HepG2 (cell line): Measurements from ENCODE around the gene DTNB. TPM values are rescaled to one million over a fixed set of nuclear protein-coding genes. Genes with fewer than 3 reads are reported as not detected.

Experiments
- ATAC-seq: fragments of 200-7000 bp; cut with Tn5 transposase; 3 replicates; pipeline ENCODE4 v1.9.1; 2020; ENCODE audit warnings: mild to moderate bottlenecking, moderate library complexity
- BruUV-seq: library from RNA; stranded (reverse); fragments of 400-500 nt; replicated peaks from 2 replicates; lab custom pipeline; 2021; lab: Mats Ljungman, UMichigan
- CTCF ChIA-PET: fragments of 300-600 bp; formaldehyde crosslinking; extraction: SDS; loops from one replicate; lab custom pipeline; 2021; ENCODE audit warnings: low total read pairs, inconsistent platforms, low intra/inter-chr PET ratio; lab: Yijun Ruan, JAX
- POLR2A ChIA-PET: fragments of 350-600 bp; sonication (Branson Sonifier 250); formaldehyde crosslinking; loops from one replicate; lab custom pipeline; 2020; ENCODE audit warnings: antibody characterized with exemption, inconsistent platforms; lab: Yijun Ruan, JAX
- DNase-seq: peaks from one replicate; pipeline ENCODE4 v3.0.0-alpha.2; 2015; ENCODE audit warnings: low spot score
- FAIRE-seq: peaks from 3 replicates; lab custom pipeline; 2011; peaks lifted over from hg19 to GRCh38; lab: Jason Lieb, UNC
- H2AFZ ChIP-seq: one replicate; pipeline ENCODE4 v1.6.1; 2011; ENCODE audit warnings: low read length, inconsistent platforms
- H3K27ac ChIP-seq: fragments of 300-600 bp; 3 replicates; pipeline ENCODE4 v1.8.0; 2011; ENCODE audit warnings: mixed run types, mild to moderate bottlenecking, mixed read lengths, low read length, inconsistent platforms; ENCODE audit not compliant: insufficient read depth; ENCODE audit errors: extremely low read length
- H3K27me3 ChIP-seq, 2 experiments: fragments of 200-600 bp in 1 of 2; 2 replicates in 1 of 2; 3 replicates in 1 of 2; pipeline versions ENCODE4 v1.6.0 to v1.8.0; 2011; ENCODE audit warnings: low read length in 2 of 2, mild to moderate bottlenecking in 2 of 2, moderate library complexity in 2 of 2, inconsistent platforms in 1 of 2; ENCODE audit not compliant: insufficient read depth in 2 of 2, control insufficient read depth in 1 of 2
- H3K36me3 ChIP-seq, 2 experiments: fragments of 200-600 bp in 1 of 2; replicated peaks in 1 of 2; 2 replicates in 1 of 2; 3 replicates in 1 of 2; pipeline versions ENCODE4 v1.5.1 to v1.8.0; 2011; ENCODE audit warnings: low read length in 2 of 2, inconsistent platforms in 1 of 2; ENCODE audit not compliant: insufficient read depth in 2 of 2, control insufficient read depth in 1 of 2
- H3K4me1 ChIP-seq: 2 replicates; pipeline ENCODE4 v1.5.1; 2012; ENCODE audit warnings: low read length, inconsistent platforms; ENCODE audit not compliant: insufficient read depth
- H3K4me2 ChIP-seq: 2 replicates; pipeline ENCODE4 v1.6.0; 2011; ENCODE audit warnings: low read depth, low read length, inconsistent platforms
- H3K4me3 ChIP-seq, 3 experiments: fragments of 200-600 bp in 1 of 3; sonication (generic), shearing (Covaris generic) in 1 of 3; replicated peaks in 1 of 3; 2 replicates each; pipeline ENCODE4 v1.5.1; 2011 to 2016; ENCODE audit warnings: low read length in 3 of 3, inconsistent platforms in 2 of 3, low read depth in 2 of 3, mild to moderate bottlenecking in 2 of 3, control low read depth in 1 of 3, mixed read lengths in 1 of 3; ENCODE audit not compliant: insufficient read depth in 1 of 3
- H3K79me2 ChIP-seq: one replicate; pipeline ENCODE4 v1.6.1; 2011; ENCODE audit warnings: low read length, inconsistent platforms; ENCODE audit not compliant: insufficient read depth
- H3K9ac ChIP-seq: 2 replicates; pipeline ENCODE4 v1.6.0; 2011; ENCODE audit warnings: mild to moderate bottlenecking, low read depth, low read length, inconsistent platforms; ENCODE audit not compliant: insufficient read depth
- H3K9me3 ChIP-seq: 2 replicates; pipeline ENCODE4 v1.5.1; 2012; ENCODE audit warnings: mild to moderate bottlenecking, low read length
- H4K20me1 ChIP-seq: 2 replicates; pipeline ENCODE4 v1.6.0; 2011; ENCODE audit warnings: inconsistent platforms, mild to moderate bottlenecking, low read length, moderate library complexity; ENCODE audit not compliant: insufficient read depth
- SRSF4 ChIP-seq: fragments of 200-400 bp; formaldehyde crosslinking; IDR thresholded peaks from one replicate; pipeline ENCODE4 v1.6.1; 2018; ENCODE audit warnings: mild to moderate bottlenecking, low read depth, low read length, moderate library complexity; ENCODE audit not compliant: poor library complexity, severe bottlenecking
- ZFP36 ChIP-seq: fragments of 150-350 bp; IDR thresholded peaks from 2 replicates; pipeline ENCODE4 v1.6.1; 2018; ENCODE audit warnings: borderline replicate concordance, low read length, low read depth; ENCODE audit not compliant: partially characterized antibody
- ZFP36L2 ChIP-seq: sonication (generic); formaldehyde crosslinking; IDR thresholded peaks from 2 replicates; pipeline ENCODE4 v1.4.0; 2020; ENCODE audit warnings: missing genetic modification reagents
- ZNF816 ChIP-seq: sonication (generic); formaldehyde crosslinking; IDR thresholded peaks from 2 replicates; pipeline ENCODE4 v1.8.0; 2022; ENCODE audit warnings: missing genetic modification reagents, mild to moderate bottlenecking, borderline replicate concordance
- WGBS: methylation state at CpG from one replicate; pipeline ENCODE4 v1.1.6; 2017; ENCODE audit warnings: low lambda C conversion rate; 5-methylcytosine and 5-hydroxymethylcytosine counted together
- in situ Hi-C: cut with HindIII; loops from 2 replicates; pipeline ENCODE4 v1.10.0; 2017; ENCODE audit warnings: low pct_unique_long_range_greater_than_20kb; ENCODE audit not compliant: extremely low pct_ligation_motif_present
- intact Hi-C: fragments of 100-400 bp; cut with micrococcal nuclease; formaldehyde crosslinking; loops from one replicate; pipeline ENCODE4 v1.10.0; 2022; ENCODE audit not compliant: unreplicated experiment
- polyA plus RNA-seq, 8 experiments: library from polyadenylated mRNA; depleted of rRNA in 3 of 8; stranded (reverse) in 7 of 8; unstranded in 1 of 8; fragments of >200 nt; fragmentation: Illumina TruSeq in 4 of 8; extraction: Trizol in 4 of 8; gene quantifications; 2 replicates each; pipeline versions ENCODE4 v1.2.1 to v1.2.3, GENCODE V29; 2011 to 2016; ENCODE audit warnings: low read depth in 4 of 8, missing spikeins in 1 of 8, mixed read lengths in 1 of 8; ENCODE audit not compliant: insufficient read depth in 1 of 8
- total RNA-seq, 5 experiments: library from RNA; depleted of rRNA; stranded (reverse); fragments of >200 nt; fragmentation: Illumina TruSeq; extraction: Trizol; gene quantifications; 2 replicates each; pipeline ENCODE4 v1.2.3, GENCODE V29; 2016; ENCODE audit warnings: low read depth in 1 of 5
- TF ChIP-seq, protein P1 (sequence below): sonication (generic); formaldehyde crosslinking; IDR thresholded peaks from 2 replicates; pipeline ENCODE4 v1.4.0; 2020; ENCODE audit warnings: missing genetic modification reagents
- TF ChIP-seq, protein P2 (sequence below): sonication (generic); formaldehyde crosslinking; conservative IDR thresholded peaks from 2 replicates; pipeline ENCODE4 v1.4.0; 2020; ENCODE audit warnings: missing genetic modification reagents
- TF ChIP-seq, protein P3 (sequence below): IDR thresholded peaks from 2 replicates; pipeline ENCODE4 v1.6.1; 2016; ENCODE audit warnings: missing compliant biosample characterization, missing genetic modification reagents, borderline replicate concordance
- TF ChIP-seq, protein P4 (sequence below): sonication (generic); formaldehyde crosslinking; conservative IDR thresholded peaks from 2 replicates; pipeline ENCODE4 v1.8.0; 2022; ENCODE audit warnings: missing genetic modification reagents
- TF ChIP-seq, protein P5 (sequence below): IDR thresholded peaks from 2 replicates; pipeline ENCODE4 v1.6.1; 2016; ENCODE audit warnings: low read depth

DTNB gene
- total and polyA plus RNA-seq, 2 of the 13 experiments (the other 11 are each of a cell fraction or from before 2014, with no cell fraction given), result 14.4 to 23.9 TPM

DNA sequence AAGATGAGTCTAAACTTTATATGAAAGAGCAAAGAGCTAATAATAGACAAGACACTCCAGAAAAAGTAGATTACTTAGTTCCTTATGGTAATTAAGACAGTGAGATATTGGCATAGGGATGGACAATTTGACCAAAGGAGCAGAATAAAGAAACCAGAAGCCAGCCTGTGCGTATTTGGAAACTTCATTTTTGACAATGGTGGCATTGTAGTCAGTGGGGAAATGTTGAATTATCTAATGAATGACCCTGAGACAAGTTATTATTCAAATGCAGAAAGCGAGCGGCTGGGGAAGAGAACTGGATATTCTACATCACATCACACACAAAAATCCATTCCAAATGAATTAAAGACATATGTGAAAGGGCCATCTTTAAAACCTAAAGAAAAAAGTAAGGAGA, 144.3 kb downstream of the DTNB start:
- Histone ChIP-seq H3K79me2 (no peaks in the 10 kb centered on the region), H3K4me1 (0 out of 2 replicates have a peak, but pooled peaks cover under 1% of the 10 kb centered on the region), H4K20me1 (no peaks in the 10 kb centered on the region), H3K9me3 (no peaks in the 10 kb centered on the region), H3K36me3 (no peaks in the 10 kb centered on the region), H3K4me2 (no peak overlapping the region), H3K4me3 (no peak overlapping the region), H3K9ac (no peak overlapping the region), H3K27ac (no peak overlapping the region), H3K27me3 (no peaks in the 10 kb centered on the region), H2AFZ (no peak overlapping the region)
- BruUV-seq, result no TSS peak
- FAIRE-seq, result no peak
- TF ChIP-seq, protein P1, sequence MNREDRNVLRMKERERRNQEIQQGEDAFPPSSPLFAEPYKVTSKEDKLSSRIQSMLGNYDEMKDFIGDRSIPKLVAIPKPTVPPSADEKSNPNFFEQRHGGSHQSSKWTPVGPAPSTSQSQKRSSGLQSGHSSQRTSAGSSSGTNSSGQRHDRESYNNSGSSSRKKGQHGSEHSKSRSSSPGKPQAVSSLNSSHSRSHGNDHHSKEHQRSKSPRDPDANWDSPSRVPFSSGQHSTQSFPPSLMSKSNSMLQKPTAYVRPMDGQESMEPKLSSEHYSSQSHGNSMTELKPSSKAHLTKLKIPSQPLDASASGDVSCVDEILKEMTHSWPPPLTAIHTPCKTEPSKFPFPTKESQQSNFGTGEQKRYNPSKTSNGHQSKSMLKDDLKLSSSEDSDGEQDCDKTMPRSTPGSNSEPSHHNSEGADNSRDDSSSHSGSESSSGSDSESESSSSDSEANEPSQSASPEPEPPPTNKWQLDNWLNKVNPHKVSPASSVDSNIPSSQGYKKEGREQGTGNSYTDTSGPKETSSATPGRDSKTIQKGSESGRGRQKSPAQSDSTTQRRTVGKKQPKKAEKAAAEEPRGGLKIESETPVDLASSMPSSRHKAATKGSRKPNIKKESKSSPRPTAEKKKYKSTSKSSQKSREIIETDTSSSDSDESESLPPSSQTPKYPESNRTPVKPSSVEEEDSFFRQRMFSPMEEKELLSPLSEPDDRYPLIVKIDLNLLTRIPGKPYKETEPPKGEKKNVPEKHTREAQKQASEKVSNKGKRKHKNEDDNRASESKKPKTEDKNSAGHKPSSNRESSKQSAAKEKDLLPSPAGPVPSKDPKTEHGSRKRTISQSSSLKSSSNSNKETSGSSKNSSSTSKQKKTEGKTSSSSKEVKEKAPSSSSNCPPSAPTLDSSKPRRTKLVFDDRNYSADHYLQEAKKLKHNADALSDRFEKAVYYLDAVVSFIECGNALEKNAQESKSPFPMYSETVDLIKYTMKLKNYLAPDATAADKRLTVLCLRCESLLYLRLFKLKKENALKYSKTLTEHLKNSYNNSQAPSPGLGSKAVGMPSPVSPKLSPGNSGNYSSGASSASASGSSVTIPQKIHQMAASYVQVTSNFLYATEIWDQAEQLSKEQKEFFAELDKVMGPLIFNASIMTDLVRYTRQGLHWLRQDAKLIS (CRISPR knock-in tag), result no peak
- TF ChIP-seq, protein P2, sequence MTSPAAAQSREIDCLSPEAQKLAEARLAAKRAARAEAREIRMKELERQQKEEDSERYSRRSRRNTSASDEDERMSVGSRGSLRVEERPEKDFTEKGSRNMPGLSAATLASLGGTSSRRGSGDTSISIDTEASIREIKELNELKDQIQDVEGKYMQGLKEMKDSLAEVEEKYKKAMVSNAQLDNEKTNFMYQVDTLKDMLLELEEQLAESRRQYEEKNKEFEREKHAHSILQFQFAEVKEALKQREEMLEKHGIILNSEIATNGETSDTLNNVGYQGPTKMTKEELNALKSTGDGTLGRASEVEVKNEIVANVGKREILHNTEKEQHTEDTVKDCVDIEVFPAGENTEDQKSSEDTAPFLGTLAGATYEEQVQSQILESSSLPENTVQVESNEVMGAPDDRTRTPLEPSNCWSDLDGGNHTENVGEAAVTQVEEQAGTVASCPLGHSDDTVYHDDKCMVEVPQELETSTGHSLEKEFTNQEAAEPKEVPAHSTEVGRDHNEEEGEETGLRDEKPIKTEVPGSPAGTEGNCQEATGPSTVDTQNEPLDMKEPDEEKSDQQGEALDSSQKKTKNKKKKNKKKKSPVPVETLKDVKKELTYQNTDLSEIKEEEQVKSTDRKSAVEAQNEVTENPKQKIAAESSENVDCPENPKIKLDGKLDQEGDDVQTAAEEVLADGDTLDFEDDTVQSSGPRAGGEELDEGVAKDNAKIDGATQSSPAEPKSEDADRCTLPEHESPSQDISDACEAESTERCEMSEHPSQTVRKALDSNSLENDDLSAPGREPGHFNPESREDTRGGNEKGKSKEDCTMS, result no peak
- TF ChIP-seq ZFP36L2 (CRISPR knock-in tag) (no peak), ZNF816 (no peak), SRSF4 (no peak), ZFP36 (no peak)
- TF ChIP-seq, protein P3, sequence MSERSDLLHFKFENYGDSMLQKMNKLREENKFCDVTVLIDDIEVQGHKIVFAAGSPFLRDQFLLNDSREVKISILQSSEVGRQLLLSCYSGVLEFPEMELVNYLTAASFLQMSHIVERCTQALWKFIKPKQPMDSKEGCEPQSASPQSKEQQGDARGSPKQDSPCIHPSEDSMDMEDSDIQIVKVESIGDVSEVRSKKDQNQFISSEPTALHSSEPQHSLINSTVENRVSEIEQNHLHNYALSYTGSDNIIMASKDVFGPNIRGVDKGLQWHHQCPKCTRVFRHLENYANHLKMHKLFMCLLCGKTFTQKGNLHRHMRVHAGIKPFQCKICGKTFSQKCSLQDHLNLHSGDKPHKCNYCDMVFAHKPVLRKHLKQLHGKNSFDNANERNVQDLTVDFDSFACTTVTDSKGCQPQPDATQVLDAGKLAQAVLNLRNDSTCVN (CRISPR knock-in tag), result no peak
- TF ChIP-seq, protein P4, sequence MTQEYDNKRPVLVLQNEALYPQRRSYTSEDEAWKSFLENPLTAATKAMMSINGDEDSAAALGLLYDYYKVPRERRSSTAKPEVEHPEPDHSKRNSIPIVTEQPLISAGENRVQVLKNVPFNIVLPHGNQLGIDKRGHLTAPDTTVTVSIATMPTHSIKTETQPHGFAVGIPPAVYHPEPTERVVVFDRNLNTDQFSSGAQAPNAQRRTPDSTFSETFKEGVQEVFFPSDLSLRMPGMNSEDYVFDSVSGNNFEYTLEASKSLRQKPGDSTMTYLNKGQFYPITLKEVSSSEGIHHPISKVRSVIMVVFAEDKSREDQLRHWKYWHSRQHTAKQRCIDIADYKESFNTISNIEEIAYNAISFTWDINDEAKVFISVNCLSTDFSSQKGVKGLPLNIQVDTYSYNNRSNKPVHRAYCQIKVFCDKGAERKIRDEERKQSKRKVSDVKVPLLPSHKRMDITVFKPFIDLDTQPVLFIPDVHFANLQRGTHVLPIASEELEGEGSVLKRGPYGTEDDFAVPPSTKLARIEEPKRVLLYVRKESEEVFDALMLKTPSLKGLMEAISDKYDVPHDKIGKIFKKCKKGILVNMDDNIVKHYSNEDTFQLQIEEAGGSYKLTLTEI (CRISPR knock-in tag), result no peak
- TF ChIP-seq, protein P5, sequence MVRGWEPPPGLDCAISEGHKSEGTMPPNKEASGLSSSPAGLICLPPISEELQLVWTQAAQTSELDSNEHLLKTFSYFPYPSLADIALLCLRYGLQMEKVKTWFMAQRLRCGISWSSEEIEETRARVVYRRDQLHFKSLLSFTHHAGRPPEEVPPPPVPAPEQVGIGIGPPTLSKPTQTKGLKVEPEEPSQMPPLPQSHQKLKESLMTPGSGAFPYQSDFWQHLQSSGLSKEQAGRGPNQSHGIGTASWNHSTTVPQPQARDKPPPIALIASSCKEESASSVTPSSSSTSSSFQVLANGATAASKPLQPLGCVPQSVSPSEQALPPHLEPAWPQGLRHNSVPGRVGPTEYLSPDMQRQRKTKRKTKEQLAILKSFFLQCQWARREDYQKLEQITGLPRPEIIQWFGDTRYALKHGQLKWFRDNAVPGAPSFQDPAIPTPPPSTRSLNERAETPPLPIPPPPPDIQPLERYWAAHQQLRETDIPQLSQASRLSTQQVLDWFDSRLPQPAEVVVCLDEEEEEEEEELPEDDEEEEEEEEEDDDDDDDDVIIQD, result no peak
- intact Hi-C loops (no loop called here), in situ Hi-C loops (no loop called here)
- POLR2A ChIA-PET, result no interaction called here
- CTCF ChIA-PET, result no interaction called here
- DNase-seq, result no peak
- WGBS, result 96% methylated on average over 3 of the region's 3 CpGs
- ATAC-seq, result no peak
